ENCODE measurements around the gene DDRGK1. TPM values are rescaled to one million over a fixed set of nuclear protein-coding genes. Genes with fewer than 3 reads are reported as not detected.
"Not testable (repeated sequence)": the region's sequence is repeated elsewhere in the genome, so short reads cannot be mapped to it uniquely, and the experiment has no call there.

Gene DDRGK1
- total and polyA plus RNA-seq, 7 donors, result 36.6 to 82.2 (median 49.7) TPM

- no peaks in the 10 kb centered on the region for H3K4me1 ChIP-seq
- ATAC-seq (no peak), DNase-seq (no peak)
- no peak overlapping the region for H3K27ac ChIP-seq
- no peak overlapping the region for H3K4me3 ChIP-seq
- H3K27me3 ChIP-seq (ENCODE audit: insufficient read depth in 3 of 3, low read length in 2 of 3), result no peaks in the 10 kb centered on the region
- intact Hi-C loops (cut with DNase I), result no loop called here
- H3K36me3 ChIP-seq (ENCODE audit: insufficient read depth in 1 of 2, low read depth in 1 of 2), result peaks cover 0 to 32% of the 10 kb centered on the region in 2 donors
- WGBS, 3 donors, result 93 to 94% (median 93%) methylated on average over 3 of the region's 3 CpGs
- TF ChIP-seq, protein P1, sequence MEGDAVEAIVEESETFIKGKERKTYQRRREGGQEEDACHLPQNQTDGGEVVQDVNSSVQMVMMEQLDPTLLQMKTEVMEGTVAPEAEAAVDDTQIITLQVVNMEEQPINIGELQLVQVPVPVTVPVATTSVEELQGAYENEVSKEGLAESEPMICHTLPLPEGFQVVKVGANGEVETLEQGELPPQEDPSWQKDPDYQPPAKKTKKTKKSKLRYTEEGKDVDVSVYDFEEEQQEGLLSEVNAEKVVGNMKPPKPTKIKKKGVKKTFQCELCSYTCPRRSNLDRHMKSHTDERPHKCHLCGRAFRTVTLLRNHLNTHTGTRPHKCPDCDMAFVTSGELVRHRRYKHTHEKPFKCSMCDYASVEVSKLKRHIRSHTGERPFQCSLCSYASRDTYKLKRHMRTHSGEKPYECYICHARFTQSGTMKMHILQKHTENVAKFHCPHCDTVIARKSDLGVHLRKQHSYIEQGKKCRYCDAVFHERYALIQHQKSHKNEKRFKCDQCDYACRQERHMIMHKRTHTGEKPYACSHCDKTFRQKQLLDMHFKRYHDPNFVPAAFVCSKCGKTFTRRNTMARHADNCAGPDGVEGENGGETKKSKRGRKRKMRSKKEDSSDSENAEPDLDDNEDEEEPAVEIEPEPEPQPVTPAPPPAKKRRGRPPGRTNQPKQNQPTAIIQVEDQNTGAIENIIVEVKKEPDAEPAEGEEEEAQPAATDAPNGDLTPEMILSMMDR (IDR thresholded peaks at IDR 0.05), result no peak
- no peaks in the 10 kb centered on the region for H3K9me3 ChIP-seq
Measured at GRCh38 chr20:3183896-3184612, 20.4 kb downstream of the DDRGK1 start.

GRCh38 chr20:3182429-3182828 lies 22.1 kb downstream of the DDRGK1 start:
- ATAC-seq; H3K4me1 ChIP-seq; H3K27me3 ChIP-seq (ENCODE audit: insufficient read depth in 3 of 3, low read length in 2 of 3); H3K4me3 ChIP-seq; intact Hi-C loops (cut with DNase I); H3K9me3 ChIP-seq; H3K27ac ChIP-seq: not testable (repeated sequence)
- peak in 1 of 2 donors; percentile 7 for DNase-seq
- H3K36me3 ChIP-seq (ENCODE audit: insufficient read depth in 1 of 2, low read depth in 1 of 2), result peaks cover 0 to 23% of the 10 kb centered on the region in 2 donors
- 95 to 99% (median 96%) methylated on average over 5 of the region's 5 CpGs for WGBS, 3 donors

GRCh38 chr20:3181270-3181669 lies 23.2 kb downstream of the DDRGK1 start:
- Histone ChIP-seq H3K36me3 (ENCODE audit: insufficient read depth in 1 of 2, low read depth in 1 of 2) (peaks cover 0 to 23% of the 10 kb centered on the region in 2 donors), H3K27ac (no peak overlapping the region), H3K27me3 (ENCODE audit: insufficient read depth in 3 of 3, low read length in 2 of 3) (no peaks in the 10 kb centered on the region), H3K9me3 (no peaks in the 10 kb centered on the region), H3K4me1 (no peaks in the 10 kb centered on the region), H3K4me3 (no peak overlapping the region)
- no peak for DNase-seq
- WGBS, 3 donors, result 75 to 81% (median 79%) methylated on average over 5 of the region's 5 CpGs
- TF ChIP-seq, protein P1 (IDR thresholded peaks at IDR 0.05), result no peak
- intact Hi-C loops (cut with DNase I), result no loop called here
- no peak for ATAC-seq

- Histone ChIP-seq H3K27me3 (ENCODE audit: insufficient read depth in 3 of 3, low read length in 2 of 3) (no peaks in the 10 kb centered on the region), H3K36me3 (ENCODE audit: insufficient read depth in 1 of 2, low read depth in 1 of 2) (peaks cover 0 to 23% of the 10 kb centered on the region in 2 donors), H3K4me3 (no peak overlapping the region), H3K4me1 (peaks cover 3% of the 10 kb centered on the region), H3K9me3 (no peaks in the 10 kb centered on the region), H3K27ac (no peak overlapping the region)
- WGBS, 3 donors, result 58 to 73% (median 70%) methylated on average over 4 of the region's 4 CpGs
- DNase-seq, result no peak
- TF ChIP-seq, protein P1 (IDR thresholded peaks at IDR 0.05), result no peak
- no peak for ATAC-seq
- intact Hi-C loops (cut with DNase I), result no loop called here
Measured at GRCh38 chr20:3180319-3180718, 24.2 kb downstream of the DDRGK1 start.

GRCh38 chr20:3177746-3178485 lies 26.6 kb downstream of the DDRGK1 start:
- Histone ChIP-seq H3K4me3 (no peak overlapping the region), H3K36me3 (ENCODE audit: insufficient read depth in 1 of 2, low read depth in 1 of 2) (peaks cover 0 to 16% of the 10 kb centered on the region in 2 donors), H3K27ac (peak overlapping the region; percentile 30), H3K4me1 (peaks cover 13% of the 10 kb centered on the region), H3K27me3 (ENCODE audit: insufficient read depth in 3 of 3, low read length in 2 of 3) (no peaks in the 10 kb centered on the region), H3K9me3 (no peaks in the 10 kb centered on the region)
- 80 to 87% (median 81%) methylated on average over 8 of the region's 8 CpGs for WGBS, 3 donors
- TF ChIP-seq, protein P1 (IDR thresholded peaks at IDR 0.05), result no peak
- DNase-seq (peak in 1 of 2 donors; percentile 17), ATAC-seq (no peak)
- intact Hi-C loops (cut with DNase I), result no loop called here
